ENCODE data around the gene REC8. TPM values are rescaled to one million over a fixed set of nuclear protein-coding genes. Genes with fewer than 3 reads are reported as not detected.

Gene REC8
- total RNA-seq, result 33.8 TPM

GRCh38 chr14:24171422-24172260 lies at the start of gene REC8:
REC8 (plus strand) TSS chr14:24172080; CDS start chr14:24172553, 473 bp downstream.

GRCh38 chr14:24130380-24130716 lies 41.5 kb upstream of the REC8 start, which contains the start of gene FITM1:
FITM1 (plus strand) TSS chr14:24130659; CDS start chr14:24131564, 905 bp downstream.

GRCh38 chr14:24135834-24136683 lies 35.8 kb upstream of the REC8 start, which contains the start of gene PSME1:
PSME1 (plus strand) TSS chr14:24136194; CDS start chr14:24136263, 69 bp downstream.

GRCh38 chr14:24141097-24141880 lies 30.6 kb upstream of the REC8 start, which contains the start of gene EMC9:
EMC9 (minus strand) TSS chr14:24141591; CDS start chr14:24141304, 287 bp downstream.

GRCh38 chr14:24146453-24146977 lies 25.4 kb upstream of the REC8 start, which contains the start of gene PSME2:
PSME2 (minus strand) TSS chr14:24146610; CDS start chr14:24146581, 29 bp downstream.

GRCh38 chr14:24146978-24147760 lies 24.7 kb upstream of the REC8 start, which contains the start of gene RNF31:
RNF31 (plus strand) TSS chr14:24147498; CDS start chr14:24147699, 201 bp downstream.

GRCh38 chr14:24160850-24161804 lies 10.8 kb upstream of the REC8 start, which contains the start of gene IRF9:
IRF9 (plus strand) TSS chr14:24161265; CDS start chr14:24162145, 880 bp downstream.

GRCh38 chr14:24188251-24189058 lies 16.6 kb downstream of the REC8 start, which contains the start of gene IPO4:
IPO4 (minus strand) TSS chr14:24188816; CDS start chr14:24188787, 29 bp downstream.

GRCh38 chr14:24195186-24196070 lies 23.5 kb downstream of the REC8 start, which contains the start of gene TM9SF1:
TM9SF1 (minus strand) TSS chr14:24195441; CDS start chr14:24195019, 422 bp downstream.

GRCh38 chr14:24212924-24213865 lies 41.3 kb downstream of the REC8 start, which contains the start of gene CHMP4A:
CHMP4A (minus strand) TSS chr14:24213488; CDS start chr14:24213439, 49 bp downstream.

GRCh38 chr14:24215495-24216344 lies 43.8 kb downstream of the REC8 start, which contains the start of gene MDP1:
MDP1 (minus strand) TSS chr14:24216066; CDS start chr14:24215955, 111 bp downstream.

Data from parietal lobe (tissue), 1 donor.